Measurements from ENCODE around the gene LIX1.

DNA sequence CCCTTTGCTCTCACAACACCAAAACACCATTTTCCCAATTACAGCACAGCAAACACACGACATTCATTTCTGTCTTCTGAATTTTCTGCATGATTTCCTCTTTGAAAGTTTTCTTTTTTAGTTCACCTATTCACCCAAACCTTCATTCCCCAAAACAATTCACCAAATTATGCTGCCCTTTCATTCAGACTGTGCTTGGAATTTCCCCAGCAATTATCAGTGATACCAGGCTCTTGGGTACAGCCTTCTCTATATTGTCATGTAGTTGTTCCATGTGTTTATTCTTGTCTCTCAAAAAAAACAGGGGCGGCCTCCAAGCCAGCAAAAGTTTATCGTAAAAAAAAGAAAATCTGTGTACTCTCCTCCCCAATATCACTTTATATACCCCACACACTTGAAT lies 9.0 kb upstream of the LIX1 start:
- TF ChIP-seq POLR2A (IDR thresholded peaks at IDR 0.05; ENCODE audit: low read depth, low read length) = no peak
- no peak for TF ChIP-seq TAF1 (IDR thresholded peaks at IDR 0.05; ENCODE audit: low read depth, low read length)
- TF ChIP-seq SPI1 (IDR thresholded peaks at IDR 0.05; ENCODE audit: low read depth, low read length) = no peak

All from GM12891 (cell line).